ENCODE data around the gene AQP6. TPM values are rescaled to one million over a fixed set of nuclear protein-coding genes. Genes with fewer than 3 reads are reported as not detected.

AQP6 gene
- total RNA-seq, 2 donors from 2014 or later: not detected

- peaks cover 6% of the 10 kb centered on the region for H3K4me1 Mint-ChIP-seq (ENCODE audit: low read depth)
- peaks cover 41% of the 10 kb centered on the region for H3K27me3 Mint-ChIP-seq (ENCODE audit: low read depth)
- no peaks in the 10 kb centered on the region for H3K9me3 Mint-ChIP-seq
- DNase-seq (no peak), ATAC-seq (replicated peaks in 1 of 2) (peak in 1 of 2 donors; percentile 2)
- H3K36me3 Mint-ChIP-seq (ENCODE audit: insufficient read depth in 2 of 2): no peaks in the 10 kb centered on the region
- H3K27ac Mint-ChIP-seq: no peak overlapping the region
- H3K4me3 Mint-ChIP-seq: peak overlapping the region in 1 of 2 donors; percentile 18
These were observed 6.2 kb upstream of the AQP6 start for GRCh38 chr12:49966511-49967041.

GRCh38 chr12:49967042-49967776 lies 5.5 kb upstream of the AQP6 start:
- H3K9me3 Mint-ChIP-seq: no peaks in the 10 kb centered on the region
- H3K27ac Mint-ChIP-seq: no peak overlapping the region
- ATAC-seq (replicated peaks in 1 of 2) (peak; percentile 87 to 88), DNase-seq (peak; percentile 93 to 96)
- H3K27me3 Mint-ChIP-seq (ENCODE audit: low read depth): peaks cover 40% of the 10 kb centered on the region
- peak overlapping the region; percentile 76 to 78 for H3K4me3 Mint-ChIP-seq
- H3K36me3 Mint-ChIP-seq (ENCODE audit: insufficient read depth in 2 of 2): no peaks in the 10 kb centered on the region
- peaks cover 6% of the 10 kb centered on the region for H3K4me1 Mint-ChIP-seq (ENCODE audit: low read depth)

GRCh38 chr12:49967777-49968250 lies 4.9 kb upstream of the AQP6 start:
- H3K36me3 Mint-ChIP-seq (ENCODE audit: insufficient read depth in 2 of 2): no peaks in the 10 kb centered on the region
- H3K4me3 Mint-ChIP-seq: peak overlapping the region; percentile 76 to 78
- H3K9me3 Mint-ChIP-seq: no peaks in the 10 kb centered on the region
- DNase-seq (no peak), ATAC-seq (replicated peaks in 1 of 2) (no peak)
- H3K27ac Mint-ChIP-seq: no peak overlapping the region
- H3K27me3 Mint-ChIP-seq (ENCODE audit: low read depth): peaks cover 34% of the 10 kb centered on the region
- peaks cover 6% of the 10 kb centered on the region for H3K4me1 Mint-ChIP-seq (ENCODE audit: low read depth)

- H3K36me3 Mint-ChIP-seq (ENCODE audit: insufficient read depth in 2 of 2): no peaks in the 10 kb centered on the region
- H3K4me3 Mint-ChIP-seq: no peak overlapping the region
- H3K27ac Mint-ChIP-seq: no peak overlapping the region
- peaks cover 6% of the 10 kb centered on the region for H3K4me1 Mint-ChIP-seq (ENCODE audit: low read depth)
- no peaks in the 10 kb centered on the region for H3K9me3 Mint-ChIP-seq
- ATAC-seq (replicated peaks in 1 of 2) (no peak), DNase-seq (no peak)
- H3K27me3 Mint-ChIP-seq (ENCODE audit: low read depth): peaks cover 27% of the 10 kb centered on the region
These were observed 4.3 kb upstream of the AQP6 start for GRCh38 chr12:49968471-49968870.

GRCh38 chr12:49969027-49969426 lies 3.7 kb upstream of the AQP6 start:
- Mint-ChIP-seq H3K4me1 (ENCODE audit: low read depth) (peaks cover 6% of the 10 kb centered on the region), H3K36me3 (ENCODE audit: insufficient read depth in 2 of 2) (no peaks in the 10 kb centered on the region), H3K27ac (no peak overlapping the region), H3K27me3 (ENCODE audit: low read depth) (peaks cover 22% of the 10 kb centered on the region), H3K9me3 (no peaks in the 10 kb centered on the region), H3K4me3 (no peak overlapping the region)
- DNase-seq: no peak
- ATAC-seq (replicated peaks in 1 of 2): no peak

- no peak for ATAC-seq (replicated peaks in 1 of 2)
- Mint-ChIP-seq H3K4me3 (no peak overlapping the region), H3K9me3 (no peaks in the 10 kb centered on the region), H3K27me3 (ENCODE audit: low read depth) (peaks cover 14% of the 10 kb centered on the region), H3K4me1 (ENCODE audit: low read depth) (peaks cover 6% of the 10 kb centered on the region), H3K36me3 (ENCODE audit: insufficient read depth in 2 of 2) (no peaks in the 10 kb centered on the region), H3K27ac (no peak overlapping the region)
- DNase-seq: no peak
These were observed 2.9 kb upstream of the AQP6 start for GRCh38 chr12:49969651-49970429.

GRCh38 chr12:49970658-49971057 lies 2.1 kb upstream of the AQP6 start:
- Mint-ChIP-seq H3K9me3 (no peaks in the 10 kb centered on the region), H3K36me3 (ENCODE audit: insufficient read depth in 2 of 2) (no peaks in the 10 kb centered on the region), H3K4me3 (no peak overlapping the region), H3K27ac (no peak overlapping the region), H3K27me3 (ENCODE audit: low read depth) (peaks cover 9% of the 10 kb centered on the region), H3K4me1 (ENCODE audit: low read depth) (peaks cover 6% of the 10 kb centered on the region)
- ATAC-seq (replicated peaks in 1 of 2): no peak
- DNase-seq: no peak

- H3K9me3 Mint-ChIP-seq: no peaks in the 10 kb centered on the region
- H3K4me1 Mint-ChIP-seq (ENCODE audit: low read depth): peaks cover 6% of the 10 kb centered on the region
- no peaks in the 10 kb centered on the region for H3K36me3 Mint-ChIP-seq (ENCODE audit: insufficient read depth in 2 of 2)
- DNase-seq: no peak
- H3K27ac Mint-ChIP-seq: no peak overlapping the region
- peaks cover 4% of the 10 kb centered on the region for H3K27me3 Mint-ChIP-seq (ENCODE audit: low read depth)
- no peak for ATAC-seq (replicated peaks in 1 of 2)
- H3K4me3 Mint-ChIP-seq: no peak overlapping the region
These were observed 1.6 kb upstream of the AQP6 start for GRCh38 chr12:49971141-49971540.

GRCh38 chr12:49972129-49972528 lies 618 bp upstream of the AQP6 start:
- Mint-ChIP-seq H3K4me1 (ENCODE audit: low read depth) (peaks cover 2% of the 10 kb centered on the region), H3K9me3 (no peaks in the 10 kb centered on the region), H3K27ac (no peak overlapping the region), H3K27me3 (ENCODE audit: low read depth) (no peaks in the 10 kb centered on the region), H3K4me3 (no peak overlapping the region), H3K36me3 (ENCODE audit: insufficient read depth in 2 of 2) (no peaks in the 10 kb centered on the region)
- no peak for ATAC-seq (replicated peaks in 1 of 2)
- DNase-seq: no peak

- ATAC-seq (replicated peaks in 1 of 2) (no peak), DNase-seq (no peak)
- Mint-ChIP-seq H3K4me1 (ENCODE audit: low read depth) (no peaks in the 10 kb centered on the region), H3K27me3 (ENCODE audit: low read depth) (no peaks in the 10 kb centered on the region), H3K27ac (no peak overlapping the region), H3K36me3 (ENCODE audit: insufficient read depth in 2 of 2) (no peaks in the 10 kb centered on the region), H3K4me3 (no peak overlapping the region), H3K9me3 (no peaks in the 10 kb centered on the region)
These were observed 649 bp downstream of the AQP6 start for GRCh38 chr12:49973361-49973830.

- H3K9me3 Mint-ChIP-seq: no peaks in the 10 kb centered on the region
- H3K36me3 Mint-ChIP-seq (ENCODE audit: insufficient read depth in 2 of 2): no peaks in the 10 kb centered on the region
- no peak for DNase-seq
- ATAC-seq (replicated peaks in 1 of 2): peak in 1 of 2 donors; percentile 13
- no peak overlapping the region for H3K27ac Mint-ChIP-seq
- H3K4me3 Mint-ChIP-seq: no peak overlapping the region
- no peaks in the 10 kb centered on the region for H3K4me1 Mint-ChIP-seq (ENCODE audit: low read depth)
- H3K27me3 Mint-ChIP-seq (ENCODE audit: low read depth): no peaks in the 10 kb centered on the region
These were observed 1.5 kb downstream of the AQP6 start for GRCh38 chr12:49974231-49974675.

- ATAC-seq (replicated peaks in 1 of 2): peak in 1 of 2 donors; percentile 17
- no peaks in the 10 kb centered on the region for H3K36me3 Mint-ChIP-seq (ENCODE audit: insufficient read depth in 2 of 2)
- H3K27ac Mint-ChIP-seq: no peak overlapping the region
- H3K4me1 Mint-ChIP-seq (ENCODE audit: low read depth): no peaks in the 10 kb centered on the region
- H3K27me3 Mint-ChIP-seq (ENCODE audit: low read depth): no peaks in the 10 kb centered on the region
- no peak for DNase-seq
- H3K9me3 Mint-ChIP-seq: no peaks in the 10 kb centered on the region
- no peak overlapping the region for H3K4me3 Mint-ChIP-seq
These were observed 2.0 kb downstream of the AQP6 start for GRCh38 chr12:49974677-49975317.

- H3K27ac Mint-ChIP-seq: no peak overlapping the region
- no peak overlapping the region for H3K4me3 Mint-ChIP-seq
- DNase-seq (no peak), ATAC-seq (replicated peaks in 1 of 2) (no peak)
- H3K36me3 Mint-ChIP-seq (ENCODE audit: insufficient read depth in 2 of 2): no peaks in the 10 kb centered on the region
- H3K27me3 Mint-ChIP-seq (ENCODE audit: low read depth): no peaks in the 10 kb centered on the region
- no peaks in the 10 kb centered on the region for H3K4me1 Mint-ChIP-seq (ENCODE audit: low read depth)
- H3K9me3 Mint-ChIP-seq: no peaks in the 10 kb centered on the region
These were observed 2.6 kb downstream of the AQP6 start for GRCh38 chr12:49975318-49975761.
